H54 (cell line): ENCODE results near the gene INAVA.

Experiments
- DNase-seq: peaks from one replicate; pipeline ENCODE4 v3.0.0; 2011; ENCODE audit warnings: low spot score, mixed read lengths; ENCODE audit not compliant: insufficient read length
- FAIRE-seq: peaks from 3 replicates; lab custom pipeline; 2011; peaks lifted over from hg19 to GRCh38; lab: Jason Lieb, UNC
- POLR2A ChIP-seq: IDR thresholded peaks from 2 replicates; pipeline ENCODE4 v1.6.1; 2011; ENCODE audit warnings: low read depth, mild to moderate bottlenecking, low read length

Gene INAVA

GRCh38 chr1:200899015-200899386, 4.3 kb downstream of the INAVA start:
- no peak for FAIRE-seq
- DNase-seq: no peak
- TF ChIP-seq POLR2A: no peak

DNA sequence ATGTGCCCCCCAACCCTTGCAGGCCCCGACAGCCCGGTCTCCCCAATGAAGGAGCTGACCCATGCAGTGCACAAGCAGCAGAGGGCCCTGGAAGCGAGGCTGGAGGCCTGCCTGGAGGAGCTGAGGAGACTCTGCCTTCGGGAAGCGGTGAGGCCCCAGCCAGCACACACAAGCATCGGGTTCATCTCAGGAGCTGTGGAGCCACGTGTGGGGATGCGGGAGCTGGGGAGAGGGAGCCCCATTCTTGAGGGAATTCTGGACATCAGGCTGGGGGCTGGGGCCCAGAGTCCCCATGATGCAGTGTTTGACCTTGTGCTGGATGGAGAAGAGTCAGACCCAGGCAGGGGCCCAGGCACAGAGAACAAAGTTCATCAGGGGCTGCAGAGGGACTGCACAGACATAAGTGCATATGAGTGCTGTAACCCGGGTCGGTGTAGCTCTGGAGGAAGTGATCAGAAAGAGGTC, 4.8 kb downstream of the INAVA start:
- DNase-seq: no peak
- no peak for TF ChIP-seq POLR2A
- FAIRE-seq: no peak

GRCh38 chr1:200899954-200900867, 5.5 kb downstream of the INAVA start:
- no peak for TF ChIP-seq POLR2A
- DNase-seq: no peak
- FAIRE-seq: no peak

DNA sequence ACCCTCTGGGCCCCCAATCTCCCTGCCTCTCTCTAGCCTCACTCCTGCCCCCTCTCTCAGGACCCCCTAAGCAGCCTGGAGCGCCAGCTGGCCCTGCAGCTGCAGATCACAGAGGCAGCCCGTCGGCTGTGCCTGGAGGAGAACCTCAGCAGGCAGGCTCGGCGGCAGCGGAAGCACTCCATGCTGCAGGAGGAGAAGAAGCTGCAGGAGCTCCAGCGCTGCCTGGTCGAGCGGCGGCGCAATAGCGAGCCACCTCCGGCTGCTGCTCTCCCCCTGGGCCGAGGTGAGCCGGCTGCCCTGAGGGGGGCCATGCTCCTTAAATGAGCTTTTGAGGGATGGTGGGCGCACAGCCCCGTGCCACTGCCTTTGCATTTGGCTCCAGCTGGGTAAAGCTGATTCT, 6.2 kb downstream of the INAVA start:
- TF ChIP-seq POLR2A: no peak
- FAIRE-seq (no peak), DNase-seq (no peak)

GRCh38 chr1:200901350-200901749, 6.7 kb downstream of the INAVA start:
- no peak for TF ChIP-seq POLR2A
- FAIRE-seq (no peak), DNase-seq (no peak)

- TF ChIP-seq POLR2A: no peak
- no peak for FAIRE-seq
- no peak for DNase-seq
These were observed 7.2 kb downstream of the INAVA start for GRCh38 chr1:200901796-200902444.

DNA sequence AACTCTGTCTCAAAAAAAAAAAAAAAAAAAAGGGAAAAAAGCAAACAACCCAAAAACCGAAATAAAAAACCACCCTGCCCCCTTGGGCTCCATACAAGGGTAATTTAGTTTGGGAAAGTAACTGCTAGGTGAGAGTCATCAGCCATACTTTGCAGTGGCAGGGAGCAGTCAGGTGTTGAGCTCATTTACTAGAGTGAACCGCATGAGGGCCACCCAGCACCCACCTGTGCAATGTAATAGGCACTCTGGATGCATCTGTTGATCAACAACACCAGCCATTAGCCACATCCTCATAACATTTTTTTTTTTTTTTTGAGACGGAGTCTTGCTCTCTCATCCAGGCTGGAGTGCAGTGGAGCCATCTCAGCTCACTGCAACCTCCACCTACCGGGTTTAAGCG, 9.1 kb downstream of the INAVA start:
- DNase-seq (no peak), FAIRE-seq (no peak)
- no peak for TF ChIP-seq POLR2A

- no peak for FAIRE-seq
- no peak for TF ChIP-seq POLR2A
- no peak for DNase-seq
These were observed 10.1 kb downstream of the INAVA start for GRCh38 chr1:200904772-200905171.

GRCh38 chr1:200905411-200906052, 10.8 kb downstream of the INAVA start:
- DNase-seq (no peak), FAIRE-seq (no peak)
- no peak for TF ChIP-seq POLR2A

DNA sequence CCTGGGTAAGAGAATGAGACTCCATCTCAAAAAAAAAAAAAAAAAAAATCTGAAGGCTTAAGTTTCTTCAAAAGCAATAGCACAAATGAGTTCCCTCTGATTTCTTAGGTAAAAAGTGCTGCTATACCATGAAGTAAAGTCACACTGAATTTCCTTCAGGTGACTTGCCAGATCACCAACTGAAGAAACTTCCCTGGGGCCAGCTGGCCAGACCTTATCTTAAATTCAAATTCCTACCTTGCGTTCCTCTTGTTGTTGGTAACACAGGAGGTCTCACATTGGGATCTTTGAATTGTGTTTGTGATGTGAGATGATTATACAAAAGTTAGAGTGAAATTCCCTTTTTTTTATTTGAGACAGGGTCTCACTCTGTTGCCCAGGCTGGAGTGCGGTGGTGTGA, 11.8 kb downstream of the INAVA start:
- FAIRE-seq (no peak), DNase-seq (no peak)
- no peak for TF ChIP-seq POLR2A

GRCh38 chr1:200907611-200908097, 13.0 kb downstream of the INAVA start:
- FAIRE-seq (no peak), DNase-seq (no peak)
- no peak for TF ChIP-seq POLR2A

DNA sequence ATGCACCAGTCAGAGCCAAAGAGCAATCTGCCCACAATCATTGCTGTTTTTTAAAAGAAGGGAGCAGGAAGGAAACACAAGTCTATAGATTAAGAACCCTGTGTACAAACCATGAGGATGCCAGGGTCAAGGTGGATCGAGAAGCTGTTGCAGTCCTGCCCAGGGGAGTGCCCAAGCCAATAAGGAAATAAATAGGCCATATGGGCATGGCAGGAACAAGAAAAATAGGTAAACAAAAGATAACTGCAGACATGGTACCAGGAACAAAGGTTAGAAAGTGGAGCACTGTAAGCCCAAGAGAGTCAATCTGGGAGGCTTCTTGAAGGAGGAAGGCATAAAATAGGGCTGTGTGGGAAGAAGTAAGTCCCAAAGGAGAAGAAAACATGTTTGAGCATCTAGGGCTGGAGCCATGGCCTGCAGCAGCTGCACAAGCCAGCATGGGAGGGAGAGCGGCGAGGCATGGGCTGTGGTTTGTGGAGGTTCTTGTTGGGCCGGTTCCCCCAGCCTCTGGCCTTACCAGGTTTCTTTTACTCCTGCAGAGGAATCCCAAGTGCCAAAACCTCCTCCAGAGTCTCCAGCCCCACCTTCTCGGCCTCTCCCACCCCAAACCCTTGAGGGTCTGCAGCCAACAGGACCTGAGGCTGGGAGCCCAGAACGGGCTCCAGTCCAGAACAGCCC, 13.6 kb downstream of the INAVA start:
- DNase-seq (no peak), FAIRE-seq (no peak)
- TF ChIP-seq POLR2A: no peak

DNA sequence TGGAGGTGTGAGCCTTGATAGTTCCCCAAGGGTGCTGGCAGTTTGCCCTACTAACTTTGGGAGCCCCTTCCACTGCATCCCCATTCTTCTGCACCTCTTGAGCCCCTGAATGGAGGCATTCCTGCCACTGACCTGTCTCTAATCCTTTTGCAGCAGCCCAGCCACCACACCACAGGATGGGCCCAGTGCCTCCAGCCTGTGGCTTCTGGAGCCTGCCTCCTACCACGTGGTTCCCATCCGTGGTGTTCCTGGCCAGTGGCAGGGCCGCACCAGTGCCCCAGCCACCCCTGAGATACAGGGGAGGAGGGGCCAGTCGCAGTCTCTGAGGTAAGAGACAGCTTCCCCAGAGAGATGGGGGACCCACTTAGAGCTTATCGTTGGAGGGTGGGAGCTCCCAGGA, 14.4 kb downstream of the INAVA start:
- DNase-seq (no peak), FAIRE-seq (no peak)
- TF ChIP-seq POLR2A: no peak
